ENCODE measurements around the gene SIK3. TPM values are rescaled to one million over a fixed set of nuclear protein-coding genes. Genes with fewer than 3 reads are reported as not detected.

The SIK3 gene
- total RNA-seq, 1 experiment from 2014 or later, result 14.5 TPM

DNA sequence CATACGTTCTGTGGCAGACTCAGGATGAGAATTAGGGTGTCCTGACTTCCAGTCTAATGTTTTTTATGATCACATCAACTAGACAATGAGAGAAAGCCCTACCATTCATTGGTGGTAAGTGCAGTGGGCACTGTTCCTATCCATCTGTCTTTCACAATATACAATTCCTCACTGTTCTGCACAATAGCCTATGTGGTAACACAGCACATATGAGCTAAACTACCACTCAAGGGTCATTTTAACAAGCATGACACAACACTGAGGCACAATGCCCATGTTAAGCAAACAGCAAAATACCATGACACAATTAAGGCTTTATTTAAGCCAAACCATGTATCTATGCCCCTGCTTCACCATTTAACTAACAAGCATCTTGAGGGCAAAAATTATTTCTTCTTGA lies 52.3 kb downstream of the SIK3 start:
- CTCF ChIA-PET, result no interaction called here
- no peak overlapping the region for H3K9ac ChIP-seq (ENCODE audit: low read length)
- H2AFZ ChIP-seq (ENCODE audit: low read length), result no peak overlapping the region
- no peaks in the 10 kb centered on the region for H3K9me2 ChIP-seq (replicated peaks; ENCODE audit: low read length)
- TF ChIP-seq EZH2phosphoT487 (IDR thresholded peaks at IDR 0.05; ENCODE audit: borderline replicate concordance, low read length), result no peak
- no peak for TF ChIP-seq EZH2 (IDR thresholded peaks at IDR 0.05; ENCODE audit: low read length, unreplicated experiment)
- TF ChIP-seq, protein P1, sequence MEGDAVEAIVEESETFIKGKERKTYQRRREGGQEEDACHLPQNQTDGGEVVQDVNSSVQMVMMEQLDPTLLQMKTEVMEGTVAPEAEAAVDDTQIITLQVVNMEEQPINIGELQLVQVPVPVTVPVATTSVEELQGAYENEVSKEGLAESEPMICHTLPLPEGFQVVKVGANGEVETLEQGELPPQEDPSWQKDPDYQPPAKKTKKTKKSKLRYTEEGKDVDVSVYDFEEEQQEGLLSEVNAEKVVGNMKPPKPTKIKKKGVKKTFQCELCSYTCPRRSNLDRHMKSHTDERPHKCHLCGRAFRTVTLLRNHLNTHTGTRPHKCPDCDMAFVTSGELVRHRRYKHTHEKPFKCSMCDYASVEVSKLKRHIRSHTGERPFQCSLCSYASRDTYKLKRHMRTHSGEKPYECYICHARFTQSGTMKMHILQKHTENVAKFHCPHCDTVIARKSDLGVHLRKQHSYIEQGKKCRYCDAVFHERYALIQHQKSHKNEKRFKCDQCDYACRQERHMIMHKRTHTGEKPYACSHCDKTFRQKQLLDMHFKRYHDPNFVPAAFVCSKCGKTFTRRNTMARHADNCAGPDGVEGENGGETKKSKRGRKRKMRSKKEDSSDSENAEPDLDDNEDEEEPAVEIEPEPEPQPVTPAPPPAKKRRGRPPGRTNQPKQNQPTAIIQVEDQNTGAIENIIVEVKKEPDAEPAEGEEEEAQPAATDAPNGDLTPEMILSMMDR (conservative IDR thresholded peaks at IDR 0.05; ENCODE audit: low read depth, low read length), result no peak
- H3K4me2 ChIP-seq (ENCODE audit: low read length), result 0 out of 2 replicates have a peak overlapping the region, but pooled peaks have one; percentile 4
- no TSS peak for BruUV-seq (replicated peaks)
- peaks cover 49% of the 10 kb centered on the region for H3K79me2 ChIP-seq (ENCODE audit: low read length)
- peak overlapping the region; percentile 32 for H3K27ac ChIP-seq (ENCODE audit: low read length)
- peaks cover 16% of the 10 kb centered on the region for H3K4me1 ChIP-seq (ENCODE audit: insufficient read depth, low read length)
- ATAC-seq (peak; percentile 94), DNase-seq (peak; percentile 85)
- H3K27me3 ChIP-seq (ENCODE audit: low read length), result no peaks in the 10 kb centered on the region
- H3K9me3 ChIP-seq (ENCODE audit: low read length), result no peaks in the 10 kb centered on the region
- H3F3A ChIP-seq (ENCODE audit: low read length, unreplicated experiment), result no peaks in the 10 kb centered on the region
- intact Hi-C loops (cut with micrococcal nuclease), result loop anchor here (1.0 kb wide), 1 partner anchor 35 kb away; no protein-coding TSS in a partner anchor
- H3K4me3 ChIP-seq (ENCODE audit: low read length), result no peak overlapping the region
- peaks cover 9% of the 10 kb centered on the region; the same call in 1 of the 2 replicates for H4K20me1 ChIP-seq (ENCODE audit: low read length)
- POLR2A ChIA-PET (ENCODE audit: unreplicated experiment), result interaction anchor here (0.5 kb wide), 1 partner anchor 27 kb away, joined by 4 read pairs; no protein-coding TSS in a partner anchor
- H3K36me3 ChIP-seq (ENCODE audit: low read depth, low read length), result no peaks in the 10 kb centered on the region

GRCh38 chr11:117045196-117045595 lies 53.0 kb downstream of the SIK3 start:
- no peak; the same call in 1 of the 2 replicates for ATAC-seq
- Histone ChIP-seq H3K27me3 (ENCODE audit: low read length) (no peaks in the 10 kb centered on the region), H3K36me3 (ENCODE audit: low read depth, low read length) (no peaks in the 10 kb centered on the region), H3K4me2 (ENCODE audit: low read length) (0 out of 2 replicates have a peak overlapping the region, but pooled peaks have one; percentile 4), H3K79me2 (ENCODE audit: low read length) (peaks cover 46% of the 10 kb centered on the region), H3K9ac (ENCODE audit: low read length) (no peak overlapping the region), H3F3A (ENCODE audit: low read length, unreplicated experiment) (no peaks in the 10 kb centered on the region), H3K9me3 (ENCODE audit: low read length) (no peaks in the 10 kb centered on the region), H3K4me1 (ENCODE audit: insufficient read depth, low read length) (peaks cover 20% of the 10 kb centered on the region), H4K20me1 (ENCODE audit: low read length) (peaks cover 13% of the 10 kb centered on the region), H2AFZ (ENCODE audit: low read length) (no peak overlapping the region), H3K9me2 (replicated peaks; ENCODE audit: low read length) (no peaks in the 10 kb centered on the region), H3K4me3 (ENCODE audit: low read length) (no peak overlapping the region), H3K27ac (ENCODE audit: low read length) (peak overlapping the region; percentile 32; the same call in 1 of the 2 replicates)
- no TSS peak for BruUV-seq (replicated peaks)
- intact Hi-C loops (cut with micrococcal nuclease), result no loop called here
- peak; percentile 49 for DNase-seq
- ChIA-PET CTCF (no interaction called here), POLR2A (ENCODE audit: unreplicated experiment) (interaction anchor here (0.5 to 0.6 kb wide), 2 partner anchors 13 to 53 kb away, joined by 4 to 5 read pairs; no protein-coding TSS in a partner anchor)
- TF ChIP-seq EZH2 (IDR thresholded peaks at IDR 0.05; ENCODE audit: low read length, unreplicated experiment), result no peak
- no peak for TF ChIP-seq EZH2phosphoT487 (IDR thresholded peaks at IDR 0.05; ENCODE audit: borderline replicate concordance, low read length)
- TF ChIP-seq, protein P1 (conservative IDR thresholded peaks at IDR 0.05; ENCODE audit: low read depth, low read length), result no peak

DNA sequence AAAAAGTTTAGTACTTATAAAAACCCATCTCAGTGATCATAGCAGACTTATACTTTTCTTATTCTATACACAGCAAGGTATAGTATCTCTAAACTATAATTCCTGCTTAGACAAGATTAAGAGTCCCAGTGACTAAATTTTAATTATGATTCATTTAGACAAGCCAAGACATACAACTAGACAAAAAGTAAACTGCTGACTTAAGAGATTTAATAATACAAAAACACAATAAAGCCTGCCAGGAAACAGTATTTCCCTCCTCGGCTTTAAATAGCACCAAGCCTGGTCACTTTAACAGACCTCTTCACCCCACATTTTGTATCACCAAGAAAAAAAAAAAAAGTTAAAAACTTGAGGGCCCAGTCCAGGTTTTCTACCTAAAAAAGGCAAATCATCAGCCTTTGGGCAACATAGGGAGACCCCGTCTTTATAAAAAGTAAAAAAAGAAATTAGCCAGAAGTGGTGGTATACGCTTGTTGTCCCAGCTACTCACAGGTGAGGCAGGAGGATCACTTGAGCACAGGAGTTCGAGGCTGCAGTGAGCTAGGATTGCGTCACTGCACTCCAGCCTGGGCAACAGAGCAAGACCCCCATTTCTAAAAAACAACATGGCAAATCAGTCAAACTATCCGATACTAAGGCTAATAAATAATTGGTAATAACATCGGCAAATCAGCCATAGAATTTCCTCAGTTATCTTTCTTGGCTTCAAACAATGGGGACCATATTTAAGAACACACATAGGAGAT lies 53.8 kb downstream of the SIK3 start:
- ChIA-PET CTCF (no interaction called here), POLR2A (ENCODE audit: unreplicated experiment) (no interaction called here)
- Histone ChIP-seq H3K27ac (ENCODE audit: low read length) (no peak overlapping the region), H3F3A (ENCODE audit: low read length, unreplicated experiment) (no peaks in the 10 kb centered on the region), H3K4me3 (ENCODE audit: low read length) (no peak overlapping the region), H2AFZ (ENCODE audit: low read length) (no peak overlapping the region), H3K9me2 (replicated peaks; ENCODE audit: low read length) (no peaks in the 10 kb centered on the region), H3K4me1 (ENCODE audit: insufficient read depth, low read length) (peaks cover 28% of the 10 kb centered on the region), H3K79me2 (ENCODE audit: low read length) (peaks cover 46% of the 10 kb centered on the region), H3K4me2 (ENCODE audit: low read length) (no peak overlapping the region), H3K9me3 (ENCODE audit: low read length) (no peaks in the 10 kb centered on the region), H3K27me3 (ENCODE audit: low read length) (no peaks in the 10 kb centered on the region), H3K36me3 (ENCODE audit: low read depth, low read length) (no peaks in the 10 kb centered on the region), H4K20me1 (ENCODE audit: low read length) (peaks cover 17% of the 10 kb centered on the region), H3K9ac (ENCODE audit: low read length) (no peak overlapping the region)
- ATAC-seq (no peak), DNase-seq (no peak)
- TF ChIP-seq EZH2 (IDR thresholded peaks at IDR 0.05; ENCODE audit: low read length, unreplicated experiment), result no peak
- TF ChIP-seq EZH2phosphoT487 (IDR thresholded peaks at IDR 0.05; ENCODE audit: borderline replicate concordance, low read length), result no peak
- TF ChIP-seq, protein P1 (conservative IDR thresholded peaks at IDR 0.05; ENCODE audit: low read depth, low read length), result no peak
- no TSS peak for BruUV-seq (replicated peaks)
- intact Hi-C loops (cut with micrococcal nuclease), result no loop called here
